HCT116 (cell line): ENCODE data around the gene APOB. TPM values are rescaled to one million over a fixed set of nuclear protein-coding genes. Genes with fewer than 3 reads are reported as not detected.

Source experiments
- ATAC-seq: fragments of 200-7000 bp; cut with Tn5 transposase; 2 replicates; pipeline ENCODE4 v1.9.1; 2020; ENCODE audit warnings: mild to moderate bottlenecking, moderate library complexity
- BruUV-seq: library from RNA; stranded (reverse); fragments of 400-500 nt; replicated peaks from 2 replicates; lab custom pipeline; 2021; lab: Mats Ljungman, UMichigan
- CTCF ChIA-PET: fragments of 300-600 bp; sonication (Branson Sonifier 250); formaldehyde crosslinking; loops from one replicate; lab custom pipeline; 2021; ENCODE audit warnings: antibody characterized with exemption; lab: Charles Lee
- POLR2A ChIA-PET: fragments of 300-600, 350-600 bp; sonication (Branson Sonifier 250); formaldehyde crosslinking; loops from one replicate; lab custom pipeline; 2021; ENCODE audit warnings: antibody characterized with exemption; lab: Charles Lee
- RAD21 ChIA-PET, 2 experiments: fragments of 300-600 bp; sonication (Branson Sonifier 250); formaldehyde crosslinking; loops; one replicate each; lab custom pipeline; 2023; ENCODE audit warnings: low total read pairs in 2 of 2; ENCODE audit not compliant: uncharacterized antibody in 2 of 2, unreplicated experiment in 2 of 2, low non-redundant PET in 1 of 2; lab: Charles Lee
- DNase-seq: peaks from one replicate; pipeline ENCODE4 v3.0.0-alpha.2; 2010; ENCODE audit warnings: low read depth, low spot score
- H2AFZ ChIP-seq: fragments of 200-600 bp; shearing (Covaris generic), sonication (generic); 2 replicates; pipeline ENCODE4 v1.6.1; 2017; ENCODE audit warnings: low read depth, mixed run types, mixed read lengths, antibody characterized with exemption, low read length; ENCODE audit not compliant: poor library complexity, severe bottlenecking
- H3K27ac ChIP-seq: 2 replicates; pipeline ENCODE4 v1.5.1; 2012; ENCODE audit warnings: low read depth, low read length
- H3K27me3 ChIP-seq: fragments of 200-600 bp; sonication (generic); 2 replicates; pipeline ENCODE4 v1.6.1; 2016; ENCODE audit warnings: mixed run types, low read length, mixed read lengths; ENCODE audit not compliant: insufficient read depth
- H3K36me3 ChIP-seq, 2 experiments: fragments of 200-500 bp in 1 of 2; fragments of 200-600 bp in 1 of 2; sonication (Bioruptor generic) in 1 of 2; sonication (generic) in 1 of 2; 2 replicates each; pipeline versions ENCODE4 v1.5.1 to v1.6.1; 2014 to 2016; ENCODE audit warnings: low read length in 2 of 2, inconsistent platforms in 1 of 2, mixed read lengths in 1 of 2, mixed run types in 1 of 2; ENCODE audit not compliant: insufficient read depth in 2 of 2, control insufficient read depth in 1 of 2
- H3K4me1 ChIP-seq, 2 experiments: fragments of 200-600 bp in 1 of 2; sonication (generic) in 1 of 2; 2 replicates each; pipeline versions ENCODE4 v1.5.1 to v1.6.1; 2012 to 2017; ENCODE audit warnings: low read length in 2 of 2, inconsistent platforms in 1 of 2, mild to moderate bottlenecking in 1 of 2, mixed read lengths in 1 of 2, mixed run types in 1 of 2, moderate library complexity in 1 of 2; ENCODE audit not compliant: insufficient read depth in 2 of 2, control insufficient read depth in 1 of 2
- H3K4me2 ChIP-seq: fragments of 200-600 bp; sonication (generic); 2 replicates; pipeline ENCODE4 v1.6.1; 2017; ENCODE audit warnings: mixed run types, low read length, mixed read lengths
- H3K4me3 ChIP-seq, 2 experiments: fragments of 200-600 bp in 1 of 2; sonication (generic) in 1 of 2; replicated peaks in 1 of 2; 2 replicates each; pipeline ENCODE4 v1.5.1; 2011 to 2016; ENCODE audit warnings: low read length in 2 of 2, control low read depth in 1 of 2, low read depth in 1 of 2, mild to moderate bottlenecking in 1 of 2, mixed read lengths in 1 of 2, mixed run types in 1 of 2
- H3K79me2 ChIP-seq: fragments of 200-600 bp; sonication (generic); 2 replicates; pipeline ENCODE4 v1.6.1; 2017; ENCODE audit warnings: mild to moderate bottlenecking, mixed run types, low read length, moderate library complexity, mixed read lengths; ENCODE audit not compliant: insufficient read depth
- H3K9ac ChIP-seq: fragments of 200-600 bp; sonication (generic); 2 replicates; pipeline ENCODE4 v1.6.1; 2016; ENCODE audit warnings: low read length, mixed read lengths
- H3K9me2 ChIP-seq: fragments of 200-600 bp; sonication (generic), shearing (Covaris generic); 2 replicates; pipeline ENCODE4 v1.6.1; 2017; ENCODE audit warnings: mixed run types, mild to moderate bottlenecking, moderate library complexity; ENCODE audit not compliant: insufficient read depth
- H3K9me3 ChIP-seq, 2 experiments: fragments of 200-500 bp in 1 of 2; fragments of 200-600 bp in 1 of 2; sonication (Bioruptor generic) in 1 of 2; sonication (generic) in 1 of 2; 2 replicates each; pipeline ENCODE4 v1.6.1; 2014 to 2017; ENCODE audit warnings: low read length in 2 of 2, mixed read lengths in 2 of 2, inconsistent platforms in 1 of 2, low read depth in 1 of 2, mild to moderate bottlenecking in 1 of 2, mixed run types in 1 of 2, moderate library complexity in 1 of 2; ENCODE audit not compliant: control insufficient read depth in 1 of 2, insufficient read depth in 1 of 2
- H4K20me1 ChIP-seq: fragments of 200-600 bp; sonication (generic), shearing (Covaris generic); 2 replicates; pipeline ENCODE4 v1.6.1; 2017; ENCODE audit warnings: mixed run types, mild to moderate bottlenecking, moderate library complexity; ENCODE audit not compliant: insufficient read depth
- ATF3 ChIP-seq: IDR thresholded peaks from 2 replicates; pipeline ENCODE4 v1.6.1; 2012
- CEBPB ChIP-seq: IDR thresholded peaks from 2 replicates; pipeline ENCODE4 v1.6.1; 2012; ENCODE audit warnings: low read depth
- CTCF ChIP-seq, 3 experiments: fragments of 200-600 bp in 1 of 3; sonication (generic) in 1 of 3; IDR thresholded peaks in 2 of 3; conservative IDR thresholded peaks in 1 of 3; 2 replicates each; pipeline ENCODE4 v1.5.1; 2012 to 2017; ENCODE audit warnings: low read depth in 2 of 3, low read length in 2 of 3, antibody characterized with exemption in 1 of 3, borderline replicate concordance in 1 of 3, control low read depth in 1 of 3, mild to moderate bottlenecking in 1 of 3, mixed read lengths in 1 of 3, mixed run types in 1 of 3, moderate library complexity in 1 of 3; ENCODE audit not compliant: insufficient read depth in 1 of 3
- ELF1 ChIP-seq: IDR thresholded peaks from 2 replicates; pipeline ENCODE4 v1.6.1; 2012; ENCODE audit warnings: low read depth, borderline replicate concordance
- EZH2 ChIP-seq: fragments of 200-600 bp; sonication (generic); IDR thresholded peaks from 2 replicates; pipeline ENCODE4 v1.6.1; 2017; ENCODE audit warnings: antibody characterized with exemption, mixed run types
- EZH2phosphoT487 ChIP-seq: fragments of 200-600 bp; IDR thresholded peaks from 2 replicates; pipeline ENCODE4 v1.6.1; 2018; ENCODE audit warnings: antibody characterized with exemption, borderline replicate concordance
- FOSL1 ChIP-seq: IDR thresholded peaks from 2 replicates; pipeline ENCODE4 v1.6.1; 2012; ENCODE audit warnings: low read depth
- MAX ChIP-seq: IDR thresholded peaks from 2 replicates; pipeline ENCODE4 v1.6.1; 2012
- POLR2A ChIP-seq: IDR thresholded peaks from 2 replicates; pipeline ENCODE4 v1.7.0; 2011; ENCODE audit warnings: borderline replicate concordance; ENCODE audit not compliant: insufficient read depth, insufficient read length; ENCODE audit errors: extremely low read depth
- POLR2AphosphoS5 ChIP-seq: IDR thresholded peaks from 2 replicates; pipeline ENCODE4 v1.6.1; 2011; ENCODE audit warnings: mild to moderate bottlenecking, low read depth, low read length, moderate library complexity
- RAD21 ChIP-seq: IDR thresholded peaks from 2 replicates; pipeline ENCODE4 v1.6.1; 2012; ENCODE audit warnings: low read depth, mild to moderate bottlenecking
- REST ChIP-seq: IDR thresholded peaks from 2 replicates; pipeline ENCODE4 v1.6.1; 2012; ENCODE audit warnings: low read depth
- SIN3A ChIP-seq: IDR thresholded peaks from 2 replicates; pipeline ENCODE4 v1.6.1; 2012; ENCODE audit warnings: low read depth
- SP1 ChIP-seq: IDR thresholded peaks from 2 replicates; pipeline ENCODE4 v1.6.1; 2012; ENCODE audit warnings: low read depth
- SRF ChIP-seq: IDR thresholded peaks from 2 replicates; pipeline ENCODE4 v1.6.1; 2012; ENCODE audit warnings: low read depth
- YY1 ChIP-seq: IDR thresholded peaks from 2 replicates; pipeline ENCODE4 v1.6.1; 2011; ENCODE audit warnings: low read length, low read depth, moderate library complexity, mild to moderate bottlenecking; ENCODE audit not compliant: insufficient replicate concordance; ENCODE audit errors: extremely low read depth
- ZBTB33 ChIP-seq: IDR thresholded peaks from 2 replicates; pipeline ENCODE4 v1.6.1; 2011; ENCODE audit warnings: mild to moderate bottlenecking, low read length, moderate library complexity; ENCODE audit not compliant: insufficient replicate concordance; ENCODE audit errors: extremely low read depth
- ZFX ChIP-seq: fragments of 450-650 bp; IDR thresholded peaks from 2 replicates; pipeline ENCODE4 v1.6.1; 2017
- ZNF274 ChIP-seq: fragments of 200-500 bp; sonication (Bioruptor generic); IDR thresholded peaks from 2 replicates; pipeline ENCODE4 v1.6.1; 2014; ENCODE audit warnings: mild to moderate bottlenecking, low read depth, low read length, inconsistent platforms
- intact Hi-C: fragments of 100-400 bp; cut with micrococcal nuclease; formaldehyde crosslinking; loops from 2 replicates; pipeline ENCODE4 v1.10.0; 2022
- total RNA-seq: library from RNA; stranded (reverse); gene quantifications from one replicate; pipeline ENCODE4 v1.2.1, GENCODE V29; 2021; ENCODE audit not compliant: unreplicated experiment

The APOB gene
- total RNA-seq, 1 experiment from 2014 or later: 1.6 TPM

GRCh38 chr2:21002814-21003192, 41.1 kb downstream of the APOB start:
- Histone ChIP-seq H3K4me2 (no peak overlapping the region), H3K36me3 (no peaks in the 10 kb centered on the region), H4K20me1 (no peaks in the 10 kb centered on the region), H3K27me3 (peaks cover 55% of the 10 kb centered on the region), H3K79me2 (no peaks in the 10 kb centered on the region), H3K4me3 (no peak overlapping the region), H3K4me1 (no peaks in the 10 kb centered on the region), H3K9ac (no peak overlapping the region), H3K9me3 (no peaks in the 10 kb centered on the region), H3K27ac (no peak overlapping the region), H2AFZ (no peak overlapping the region), H3K9me2 (no peaks in the 10 kb centered on the region)
- no peak for TF ChIP-seq ZBTB33
- no peak for TF ChIP-seq YY1
- TF ChIP-seq CTCF (IDR thresholded peaks at IDR 0.05 in 2 of 3, conservative IDR thresholded peaks at IDR 0.05 in 1 of 3; ENCODE audit: borderline replicate concordance in 1 of 3, insufficient read depth in 1 of 3, low read depth in 2 of 3, low read length in 2 of 3): no peak
- TF ChIP-seq SP1: no peak
- no peak for TF ChIP-seq REST
- no peak for TF ChIP-seq SRF
- no peak for TF ChIP-seq POLR2AphosphoS5
- no peak for TF ChIP-seq SIN3A
- no peak for TF ChIP-seq EZH2phosphoT487
- no peak for TF ChIP-seq MAX
- TF ChIP-seq ATF3: no peak
- no peak for TF ChIP-seq ELF1
- TF ChIP-seq EZH2: no peak
- no peak for TF ChIP-seq POLR2A
- no peak for TF ChIP-seq RAD21
- TF ChIP-seq ZFX: no peak
- TF ChIP-seq ZNF274: no peak
- TF ChIP-seq CEBPB: no peak
- TF ChIP-seq FOSL1: no peak
- no peak for DNase-seq
- no TSS peak for BruUV-seq
- intact Hi-C loops: no loop called here
- ChIA-PET POLR2A (no interaction called here), RAD21 (no interaction called here), CTCF (no interaction called here)
- ATAC-seq: no peak
